HG03521 (cell line): Measurements from ENCODE around the gene PLA2G5.

Experiments used
- ATAC-seq: cut with Tn5 transposase; IDR thresholded peaks from one replicate; pipeline ENCODE4 v1.9.1; 2021; ENCODE audit warnings: mild to moderate bottlenecking, moderate library complexity; ENCODE audit not compliant: unreplicated experiment

PLA2G5 gene

GRCh38 chr1:20063861-20064292 is 6.1 kb upstream of the PLA2G5 start:
- ATAC-seq = no peak

DNA sequence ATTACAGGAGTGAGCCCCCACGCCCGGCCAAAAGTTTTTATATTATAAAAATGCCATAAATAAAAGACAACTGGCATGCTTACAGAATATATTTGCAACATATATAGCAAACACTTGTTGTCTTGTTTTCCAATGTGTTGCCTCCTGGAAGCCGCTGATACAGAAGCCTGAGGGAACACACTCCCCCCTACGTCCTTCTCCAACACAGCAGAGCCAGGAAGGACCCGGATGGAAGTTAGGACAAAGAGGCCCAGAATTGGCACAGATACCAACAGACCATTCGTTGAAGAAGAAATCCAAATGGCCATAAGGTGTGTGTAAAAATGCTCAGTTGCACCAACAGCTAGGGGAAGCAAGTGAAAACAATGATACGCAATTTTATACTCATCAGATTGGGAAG is 1.3 kb upstream of the PLA2G5 start:
- no peak for ATAC-seq

GRCh38 chr1:20070357-20070756 is 363 bp downstream of the PLA2G5 start:
- ATAC-seq = no peak

DNA sequence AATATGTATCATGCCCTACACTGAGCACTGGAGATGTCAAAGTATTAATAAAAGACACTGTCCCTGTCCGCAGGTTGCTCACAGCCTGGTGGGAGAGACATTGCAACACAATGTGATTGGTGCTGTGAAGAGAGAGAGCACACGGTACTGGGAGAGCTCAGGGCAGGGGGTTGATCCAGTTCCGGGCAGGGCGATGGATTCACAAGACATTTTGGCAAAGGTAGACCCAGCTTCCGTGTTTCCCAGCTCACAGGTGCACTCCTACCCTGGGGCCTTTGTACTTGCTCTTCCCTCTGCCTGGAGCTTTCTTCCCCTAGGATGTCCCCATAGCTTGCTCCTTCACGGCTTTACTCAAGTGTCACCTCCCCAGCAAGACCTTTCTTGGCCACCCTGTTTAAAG is 1.4 kb downstream of the PLA2G5 start:
- no peak for ATAC-seq

- ATAC-seq = no peak
Observed at GRCh38 chr1:20072771-20073170, 2.8 kb downstream of the PLA2G5 start.

DNA sequence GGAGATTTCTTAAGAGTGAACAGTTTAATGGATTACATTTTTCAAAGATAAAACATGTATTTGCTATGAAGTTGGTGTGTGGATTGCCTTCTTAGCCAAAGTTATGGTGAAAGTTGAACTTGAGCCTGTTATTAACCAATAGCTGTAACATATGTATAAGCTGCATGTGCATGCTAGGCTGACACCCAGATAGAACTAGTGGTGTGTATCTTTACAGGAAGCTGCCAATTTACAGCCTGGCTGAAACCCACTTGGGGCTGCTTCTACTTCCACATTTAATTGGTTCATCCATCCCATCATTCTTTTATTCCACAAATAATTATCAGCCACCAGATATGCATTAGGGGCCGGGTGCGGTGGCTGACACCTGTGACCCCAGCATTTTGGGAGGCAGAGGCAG is 3.3 kb downstream of the PLA2G5 start:
- no peak for ATAC-seq

DNA sequence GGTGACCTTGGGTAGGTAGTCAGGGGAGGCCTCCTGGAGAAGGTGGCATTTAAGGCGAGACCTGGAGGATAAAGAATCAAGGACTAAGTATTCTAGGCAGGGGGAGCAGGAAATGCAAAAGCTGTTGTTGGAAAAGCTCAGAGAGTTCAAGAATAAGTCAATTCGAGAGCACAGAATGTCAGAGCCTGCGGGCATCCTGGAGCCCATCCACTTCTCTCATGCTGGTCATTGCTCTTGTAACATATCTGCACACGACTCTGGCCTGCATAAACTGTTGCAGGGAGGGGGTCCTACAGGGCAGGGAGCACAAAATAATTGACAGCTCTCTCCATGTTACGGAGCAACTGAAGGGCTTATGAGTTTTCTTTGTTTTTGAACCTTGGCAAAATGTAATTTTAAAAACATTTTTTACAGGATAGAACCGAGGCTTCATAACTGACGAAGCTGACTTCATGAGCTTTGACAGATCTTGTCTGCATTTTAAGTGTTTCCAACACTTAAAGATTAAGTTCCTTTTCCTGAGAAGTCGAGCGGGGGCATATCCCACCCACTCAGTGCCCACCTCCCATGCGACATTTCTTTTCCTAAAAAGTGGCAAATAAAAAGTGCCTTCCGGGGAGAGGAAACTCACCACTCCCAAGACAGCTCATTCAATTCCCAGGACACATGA is 4.2 kb downstream of the PLA2G5 start:
- ATAC-seq = no peak

DNA sequence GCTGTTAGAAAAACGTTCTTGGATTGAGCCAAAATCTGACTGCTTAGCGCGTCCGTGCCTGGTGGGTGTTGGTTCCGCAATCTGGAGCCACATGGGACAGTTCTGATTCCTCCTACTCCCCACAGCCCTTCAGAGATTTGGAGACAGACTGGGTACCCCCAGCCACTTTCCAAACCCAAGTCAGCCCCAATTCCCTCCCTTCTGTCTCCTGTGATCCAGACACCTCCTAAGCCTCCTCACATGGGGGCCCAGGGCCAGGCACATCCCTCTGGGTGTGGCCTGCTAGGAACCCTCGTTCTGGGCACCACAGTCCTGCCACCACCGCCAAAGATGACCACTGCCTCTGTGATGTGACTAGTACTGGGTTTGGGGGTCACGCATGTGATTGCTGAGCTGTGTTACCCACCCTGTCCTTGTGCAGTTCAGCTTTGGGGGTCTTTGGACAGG is 4.8 kb downstream of the PLA2G5 start:
- no peak for ATAC-seq

GRCh38 chr1:20075345-20075744 is 5.4 kb downstream of the PLA2G5 start:
- ATAC-seq = no peak

GRCh38 chr1:20076223-20076622 is 6.2 kb downstream of the PLA2G5 start:
- ATAC-seq = no peak

- ATAC-seq = no peak
Observed at GRCh38 chr1:20076710-20077461, 6.9 kb downstream of the PLA2G5 start.

DNA sequence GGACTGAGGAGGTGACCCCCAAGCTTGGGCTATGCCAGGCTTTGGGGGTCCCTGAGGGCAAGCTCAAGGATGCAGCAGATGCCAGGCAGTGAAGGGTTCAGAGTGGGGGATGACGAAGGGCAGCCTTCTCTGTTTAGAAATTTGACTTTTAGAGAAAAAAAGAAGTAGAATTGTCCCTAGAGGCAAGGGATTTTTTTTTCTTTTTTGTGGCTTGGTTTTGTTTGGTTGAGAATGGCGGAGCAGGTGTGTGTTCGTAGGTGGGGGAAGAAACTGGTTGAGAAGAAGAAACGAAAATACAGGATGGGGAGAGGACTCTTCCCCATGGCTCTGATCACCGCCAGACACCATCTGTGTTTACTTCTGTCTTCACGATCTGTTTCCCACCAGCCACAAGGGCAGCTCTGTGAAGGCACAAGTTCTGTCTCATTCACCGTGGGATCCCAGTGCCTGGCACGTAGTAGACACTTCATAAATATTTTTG is 8.2 kb downstream of the PLA2G5 start:
- no peak for ATAC-seq

DNA sequence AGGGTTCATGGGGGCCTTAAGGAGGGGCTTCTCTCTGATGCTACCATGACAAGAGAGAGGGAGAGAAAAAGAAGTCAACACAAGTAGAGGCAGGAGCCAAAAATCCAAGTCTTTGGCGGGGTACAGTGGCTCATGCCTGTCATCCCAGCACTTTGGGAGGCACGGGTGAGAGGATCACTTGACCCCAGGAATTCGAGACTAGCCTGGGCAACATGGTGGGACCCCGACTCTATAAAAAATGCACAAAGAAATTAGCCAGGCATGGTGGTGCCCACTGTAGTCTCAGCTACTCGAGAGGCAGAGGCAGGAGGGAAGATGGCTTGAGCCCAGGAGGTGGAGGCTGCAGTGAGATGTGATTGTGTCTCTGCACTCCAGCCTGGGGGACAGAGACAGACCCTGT is 8.7 kb downstream of the PLA2G5 start:
- no peak for ATAC-seq

- ATAC-seq = no peak
Observed at GRCh38 chr1:20079661-20080305, 9.8 kb downstream of the PLA2G5 start.

GRCh38 chr1:20080441-20081352 is 10.7 kb downstream of the PLA2G5 start:
- ATAC-seq = no peak

DNA sequence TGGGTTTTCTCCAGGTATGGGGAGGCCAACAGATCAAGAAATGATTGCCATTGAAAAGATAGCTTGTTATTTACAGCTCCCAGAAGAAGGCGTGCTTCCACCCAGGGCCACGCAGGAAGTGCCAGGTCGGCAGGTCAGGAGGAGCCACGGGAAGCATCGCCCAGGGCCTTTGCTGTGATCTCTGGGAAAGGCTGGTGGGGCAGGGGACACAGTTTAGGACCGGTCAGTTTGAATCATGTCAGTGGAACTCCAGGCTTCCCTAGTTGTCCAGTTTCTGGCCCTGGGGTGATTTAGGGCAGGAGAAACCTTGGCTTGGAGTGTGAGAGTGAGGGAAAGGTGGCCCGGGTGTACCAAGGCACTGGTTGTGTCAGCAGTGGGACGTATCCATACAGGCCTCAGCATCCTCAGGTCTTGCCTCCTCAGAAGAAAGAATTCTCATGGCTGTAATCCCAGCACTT is 11.4 kb downstream of the PLA2G5 start:
- no peak for ATAC-seq

GRCh38 chr1:20082772-20083171 is 12.8 kb downstream of the PLA2G5 start:
- no peak for ATAC-seq

DNA sequence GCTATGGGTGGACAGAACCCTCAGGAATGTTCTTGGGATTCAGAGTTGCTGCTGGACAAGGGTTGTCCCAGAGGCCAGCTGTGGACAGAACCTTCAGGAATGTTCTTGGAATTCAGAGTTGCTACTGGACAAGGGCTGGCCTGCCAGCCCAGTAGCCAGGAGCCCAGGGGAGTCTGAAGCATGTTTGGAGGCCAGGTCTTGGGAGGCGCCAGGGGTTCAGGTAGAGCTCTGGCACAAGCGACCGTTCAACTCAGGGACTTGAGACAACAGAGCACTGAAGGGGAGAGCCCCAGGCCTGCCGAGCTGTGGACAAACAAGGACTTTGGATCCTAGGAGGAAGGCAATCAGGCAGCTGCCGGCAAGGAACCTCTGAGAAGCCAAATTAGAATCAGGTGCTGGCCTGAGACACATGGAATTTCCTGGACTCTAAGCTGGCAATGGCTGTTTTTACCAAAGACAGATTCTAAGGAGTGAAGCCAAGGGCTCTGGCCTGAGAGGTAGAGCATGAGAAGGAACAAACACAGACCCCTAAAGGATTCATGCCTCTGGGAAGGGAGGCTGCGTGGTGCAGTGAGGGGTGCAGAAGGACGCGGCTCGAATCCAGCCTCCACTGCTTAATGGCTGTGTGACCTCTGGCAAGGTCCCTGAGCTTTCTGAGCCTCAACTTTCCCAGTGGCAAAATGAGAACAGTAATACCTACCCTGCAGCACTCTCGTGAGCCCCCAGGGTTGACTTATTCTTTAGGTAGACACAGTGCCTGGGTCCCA is 13.4 kb downstream of the PLA2G5 start:
- no peak for ATAC-seq

DNA sequence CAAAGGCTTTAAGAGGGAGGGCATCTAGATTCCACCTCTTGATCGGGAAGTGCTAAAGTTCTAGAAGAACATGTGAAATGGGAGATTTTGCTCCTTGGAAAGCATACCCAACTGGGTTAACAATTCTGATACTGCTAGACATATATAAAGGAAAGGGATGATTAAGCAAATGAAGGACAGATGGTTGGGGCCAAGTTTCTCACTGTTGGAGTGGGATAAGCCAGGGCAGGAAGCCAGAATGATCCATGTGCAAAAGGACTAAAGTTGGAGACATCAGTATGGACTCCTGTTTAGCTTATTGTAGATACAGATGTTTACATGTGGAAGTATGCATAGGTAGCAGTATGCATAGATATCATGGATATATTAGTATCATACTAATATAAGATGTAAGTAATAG is 16.8 kb downstream of the PLA2G5 start:
- no peak for ATAC-seq

DNA sequence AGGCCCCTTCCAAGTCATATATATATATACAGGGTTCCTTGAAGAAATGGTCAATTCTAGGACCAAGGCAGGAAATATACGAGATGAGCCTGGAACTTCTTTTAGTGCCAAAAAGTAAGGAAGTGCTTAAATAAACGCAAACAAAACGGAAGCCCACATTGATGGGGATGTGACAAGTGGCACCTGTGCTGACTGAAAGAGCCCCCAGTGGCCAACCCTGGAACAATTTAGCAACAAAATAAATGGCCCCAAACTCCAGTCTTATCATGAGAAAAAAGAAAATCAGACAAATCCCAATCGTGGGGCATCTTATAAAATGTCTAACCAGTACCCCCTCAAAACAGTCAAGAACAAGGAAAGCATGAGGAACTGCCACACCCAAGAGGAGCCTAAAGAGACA is 17.7 kb downstream of the PLA2G5 start:
- no peak for ATAC-seq
